Loucy (cell line): Measurements from ENCODE around the gene LAMC3.

Experiments used
- H2AFZ ChIP-seq: fragments of 200-600 bp; sonication (generic); 2 replicates; pipeline ENCODE4 v1.6.0; 2016; ENCODE audit warnings: antibody characterized with exemption, mild to moderate bottlenecking, low read length, moderate library complexity
- H3F3A ChIP-seq: fragments of 200-600 bp; 2 replicates; pipeline ENCODE4 v1.6.0; 2016; ENCODE audit warnings: antibody characterized with exemption, low read depth, mild to moderate bottlenecking
- H3K27me3 ChIP-seq: fragments of 200-600 bp; sonication (generic); 2 replicates; pipeline ENCODE4 v1.6.1; 2014; ENCODE audit warnings: low read length, mild to moderate bottlenecking; ENCODE audit not compliant: insufficient read depth, poor library complexity, severe bottlenecking
- H3K36me3 ChIP-seq: fragments of 200-600 bp; sonication (generic); 2 replicates; pipeline ENCODE4 v1.6.1; 2016; ENCODE audit warnings: low read length; ENCODE audit not compliant: insufficient read depth
- H3K4me1 ChIP-seq: fragments of 200-600 bp; sonication (generic); 2 replicates; pipeline ENCODE4 v1.5.1; 2014; ENCODE audit warnings: low read length, mild to moderate bottlenecking; ENCODE audit not compliant: insufficient read depth, poor library complexity, severe bottlenecking
- H3K4me2 ChIP-seq: fragments of 200-600 bp; sonication (generic); 2 replicates; pipeline ENCODE4 v1.6.0; 2014; ENCODE audit warnings: antibody characterized with exemption, low read length, low read depth, mild to moderate bottlenecking; ENCODE audit not compliant: poor library complexity, severe bottlenecking
- H3K4me3 ChIP-seq: fragments of 200-600 bp; sonication (generic); 2 replicates; pipeline ENCODE4 v1.5.1; 2014; ENCODE audit warnings: low read length, mild to moderate bottlenecking, mixed read lengths; ENCODE audit not compliant: poor library complexity, severe bottlenecking
- H3K79me2 ChIP-seq: fragments of 200-600 bp; sonication (generic); 2 replicates; pipeline ENCODE4 v1.6.1; 2014; ENCODE audit warnings: low read length; ENCODE audit not compliant: insufficient read depth
- H3K9ac ChIP-seq: fragments of 200-600 bp; sonication (generic); 2 replicates; pipeline ENCODE4 v1.6.0; 2014; ENCODE audit warnings: mild to moderate bottlenecking, low read depth, low read length, moderate library complexity; ENCODE audit not compliant: poor library complexity, severe bottlenecking
- H3K9me2 ChIP-seq: fragments of 200-600 bp; sonication (generic); replicated peaks from 2 replicates; pipeline ENCODE4 v1.6.1; 2016; ENCODE audit warnings: low read depth, low read length, mixed read lengths
- H3K9me3 ChIP-seq: fragments of 200-600 bp; sonication (generic); 2 replicates; pipeline ENCODE4 v1.6.1; 2014; ENCODE audit warnings: mild to moderate bottlenecking, antibody characterized with exemption, low read length, low read depth; ENCODE audit not compliant: insufficient read depth
- H4K20me1 ChIP-seq: fragments of 200-600 bp; sonication (generic); 2 replicates; pipeline ENCODE4 v1.6.0; 2014; ENCODE audit warnings: antibody characterized with exemption, low read length, mild to moderate bottlenecking; ENCODE audit not compliant: insufficient read depth, poor library complexity, severe bottlenecking
- CTCF ChIP-seq: fragments of 200-600 bp; sonication (generic); conservative IDR thresholded peaks from 2 replicates; pipeline ENCODE4 v1.5.1; 2014; ENCODE audit warnings: mild to moderate bottlenecking, antibody characterized with exemption, low read length
- EZH2phosphoT487 ChIP-seq: fragments of 200-600 bp; IDR thresholded peaks from 2 replicates; pipeline ENCODE4 v1.6.1; 2018; ENCODE audit warnings: antibody characterized with exemption, mild to moderate bottlenecking, moderate library complexity, borderline replicate concordance

Gene LAMC3

GRCh38 chr9:131019388-131020239 is 10.6 kb downstream of the LAMC3 start:
- H3K9ac ChIP-seq = no peak overlapping the region
- no peak overlapping the region for H3K4me3 ChIP-seq
- no peaks in the 10 kb centered on the region for H3K9me2 ChIP-seq
- H3K79me2 ChIP-seq = no peaks in the 10 kb centered on the region
- no peaks in the 10 kb centered on the region for H4K20me1 ChIP-seq
- H2AFZ ChIP-seq = no peak overlapping the region
- H3K9me3 ChIP-seq = no peaks in the 10 kb centered on the region
- H3F3A ChIP-seq = no peaks in the 10 kb centered on the region
- TF ChIP-seq EZH2phosphoT487 (no peak), CTCF (no peak)
- no peaks in the 10 kb centered on the region for H3K36me3 ChIP-seq
- no peaks in the 10 kb centered on the region for H3K4me1 ChIP-seq
- no peaks in the 10 kb centered on the region for H3K27me3 ChIP-seq
- no peak overlapping the region for H3K4me2 ChIP-seq

GRCh38 chr9:131020388-131020787 is 11.4 kb downstream of the LAMC3 start:
- Histone ChIP-seq H3K4me3 (no peak overlapping the region), H4K20me1 (no peaks in the 10 kb centered on the region)

GRCh38 chr9:131020862-131021261 is 11.9 kb downstream of the LAMC3 start:
- Histone ChIP-seq H3K27me3 (no peaks in the 10 kb centered on the region), H2AFZ (no peak overlapping the region), H4K20me1 (no peaks in the 10 kb centered on the region), H3K4me1 (no peaks in the 10 kb centered on the region), H3K4me2 (no peak overlapping the region), H3K9me3 (no peaks in the 10 kb centered on the region), H3F3A (no peaks in the 10 kb centered on the region), H3K9ac (no peak overlapping the region), H3K79me2 (no peaks in the 10 kb centered on the region), H3K9me2 (no peaks in the 10 kb centered on the region), H3K4me3 (no peak overlapping the region), H3K36me3 (no peaks in the 10 kb centered on the region)
- TF ChIP-seq CTCF = no peak
- no peak for TF ChIP-seq EZH2phosphoT487

More at GRCh38 chr9:131020388-131020787, 11.4 kb downstream of the LAMC3 start:
- no peak overlapping the region for H2AFZ ChIP-seq
- H3K36me3 ChIP-seq = no peaks in the 10 kb centered on the region
- H3K4me1 ChIP-seq = no peaks in the 10 kb centered on the region
- no peak overlapping the region for H3K4me2 ChIP-seq
- no peaks in the 10 kb centered on the region for H3K9me2 ChIP-seq
- no peaks in the 10 kb centered on the region for H3K79me2 ChIP-seq
- no peak overlapping the region for H3K9ac ChIP-seq
- TF ChIP-seq CTCF (no peak), EZH2phosphoT487 (no peak)
- no peaks in the 10 kb centered on the region for H3K27me3 ChIP-seq
- no peaks in the 10 kb centered on the region for H3K9me3 ChIP-seq
- H3F3A ChIP-seq = no peaks in the 10 kb centered on the region
